GM19239 (cell line): Measurements from ENCODE around the gene PVALB.
A peak's percentile ranks its signal among the peaks of the same experiment; 100 is the strongest.

ENCODE experiments used
- DNase-seq: peaks from one replicate; pipeline ENCODE4 v3.0.0; 2011; ENCODE audit warnings: low spot score; ENCODE audit not compliant: insufficient read length
- FAIRE-seq: peaks from 2 replicates; lab custom pipeline; 2011; peaks lifted over from hg19 to GRCh38; lab: Jason Lieb, UNC

PVALB gene

GRCh38 chr22:36815558-36816338 lies 1.1 kb downstream of the PVALB start:
- no peak for FAIRE-seq
- no peak for DNase-seq

GRCh38 chr22:36814801-36815200 lies 2.0 kb downstream of the PVALB start:
- DNase-seq (no peak), FAIRE-seq (no peak)

- FAIRE-seq (no peak), DNase-seq (no peak)
These were observed 5.6 kb downstream of the PVALB start for GRCh38 chr22:36811094-36811800.

GRCh38 chr22:36809351-36809750 lies 7.5 kb downstream of the PVALB start:
- FAIRE-seq (no peak), DNase-seq (no peak)

GRCh38 chr22:36808721-36809344 lies 8.0 kb downstream of the PVALB start:
- DNase-seq (no peak), FAIRE-seq (no peak)

GRCh38 chr22:36807627-36808026 lies 9.2 kb downstream of the PVALB start:
- DNase-seq: no peak
- FAIRE-seq: no peak

- DNase-seq (no peak), FAIRE-seq (no peak)
These were observed 10.0 kb downstream of the PVALB start for GRCh38 chr22:36806835-36807234.

- DNase-seq: no peak
- FAIRE-seq: no peak
These were observed 13.5 kb downstream of the PVALB start for GRCh38 chr22:36803358-36803757.

- FAIRE-seq (no peak), DNase-seq (no peak)
These were observed 18.2 kb downstream of the PVALB start for GRCh38 chr22:36798674-36799066.

- DNase-seq: no peak
- no peak for FAIRE-seq
These were observed 18.7 kb downstream of the PVALB start for GRCh38 chr22:36797911-36798673.

- FAIRE-seq (no peak), DNase-seq (no peak)
These were observed 19.5 kb downstream of the PVALB start for GRCh38 chr22:36797374-36797773.

- FAIRE-seq (no peak), DNase-seq (no peak)
These were observed 20.2 kb downstream of the PVALB start for GRCh38 chr22:36796552-36797175.

GRCh38 chr22:36795633-36796032 lies 21.2 kb downstream of the PVALB start:
- FAIRE-seq (no peak), DNase-seq (no peak)

GRCh38 chr22:36790648-36791047 lies 26.2 kb downstream of the PVALB start:
- no peak for DNase-seq
- FAIRE-seq: peak; percentile 80

GRCh38 chr22:36787204-36787988 lies 29.4 kb downstream of the PVALB start:
- no peak for DNase-seq
- no peak for FAIRE-seq

- no peak for FAIRE-seq
These were observed 33.1 kb downstream of the PVALB start for GRCh38 chr22:36783743-36784142.

GRCh38 chr22:36781656-36782627 lies 34.9 kb downstream of the PVALB start:
- peak; percentile 79 for DNase-seq
- FAIRE-seq: peak; percentile 97

More at GRCh38 chr22:36783743-36784142, 33.1 kb downstream of the PVALB start:
- DNase-seq: no peak

GRCh38 chr22:36778020-36778419 lies 38.8 kb downstream of the PVALB start:
- DNase-seq: no peak
- FAIRE-seq: no peak
